ENCODE results near the gene SAMD14. TPM values are rescaled to one million over a fixed set of nuclear protein-coding genes. Genes with fewer than 3 reads are reported as not detected.

The SAMD14 gene
- total and polyA plus RNA-seq, 7 donors = 0.55 to 2.7 (median 1.0) TPM

- Histone ChIP-seq H3K27me3 (ENCODE audit: insufficient read depth in 3 of 3, low read length in 2 of 3) (no peaks in the 10 kb centered on the region), H3K4me3 (no peak overlapping the region), H3K36me3 (ENCODE audit: insufficient read depth in 1 of 2, low read depth in 1 of 2) (peaks cover 0 to 30% of the 10 kb centered on the region in 2 donors), H3K27ac (no peak overlapping the region), H3K4me1 (peaks cover 5% of the 10 kb centered on the region), H3K9me3 (no peaks in the 10 kb centered on the region)
- intact Hi-C loops (cut with DNase I) = no loop called here
- WGBS, 3 donors = 83 to 87% (median 85%) methylated on average over 25 of the region's 25 CpGs
- TF ChIP-seq CTCF (IDR thresholded peaks at IDR 0.05) = no peak
- DNase-seq = peak in 1 of 2 donors; percentile 45
- ATAC-seq = no peak
Observed at GRCh38 chr17:50088952-50089825, 40.8 kb downstream of the SAMD14 start.

- 81 to 85% (median 84%) methylated on average over 19 of the region's 19 CpGs for WGBS, 3 donors
Observed at GRCh38 chr17:50087912-50088405, 42.0 kb downstream of the SAMD14 start.

GRCh38 chr17:50087246-50087911, 42.6 kb downstream of the SAMD14 start:
- peaks cover 0 to 48% of the 10 kb centered on the region in 2 donors for H3K36me3 ChIP-seq (ENCODE audit: insufficient read depth in 1 of 2, low read depth in 1 of 2)
- DNase-seq (peak; percentile 75 to 85), ATAC-seq (peak; percentile 88 to 94 (median 91))
- H3K4me1 ChIP-seq = no peaks in the 10 kb centered on the region
- no peaks in the 10 kb centered on the region for H3K27me3 ChIP-seq (ENCODE audit: insufficient read depth in 3 of 3, low read length in 2 of 3)
- WGBS, 3 donors = 38 to 62% (median 40%) methylated on average over 6 to 10 of the region's 10 CpGs
- peak; percentile 98 for TF ChIP-seq CTCF (IDR thresholded peaks at IDR 0.05)
- no peaks in the 10 kb centered on the region for H3K9me3 ChIP-seq
- intact Hi-C loops (cut with DNase I) = loop anchor here (1.0 to 2.0 kb wide), 2 partner anchors 60 to 61 kb away; no protein-coding TSS in a partner anchor
- H3K4me3 ChIP-seq = no peak overlapping the region
- no peak overlapping the region for H3K27ac ChIP-seq

More at GRCh38 chr17:50087912-50088405, 42.0 kb downstream of the SAMD14 start:
- H3K36me3 ChIP-seq (ENCODE audit: insufficient read depth in 1 of 2, low read depth in 1 of 2) = peaks cover 0 to 42% of the 10 kb centered on the region in 2 donors
- H3K4me3 ChIP-seq = no peak overlapping the region
- no peak for TF ChIP-seq CTCF (IDR thresholded peaks at IDR 0.05)
- no peaks in the 10 kb centered on the region for H3K27me3 ChIP-seq (ENCODE audit: insufficient read depth in 3 of 3, low read length in 2 of 3)
- DNase-seq (peak in 1 of 2 donors; percentile 42), ATAC-seq (peak in 2 of 4 donors; percentile 6 to 14)
- no peaks in the 10 kb centered on the region for H3K9me3 ChIP-seq
- intact Hi-C loops (cut with DNase I) = loop anchor here (1.0 to 2.0 kb wide), 2 partner anchors 61 kb away; no protein-coding TSS in a partner anchor
- H3K4me1 ChIP-seq = no peaks in the 10 kb centered on the region
- H3K27ac ChIP-seq = no peak overlapping the region

GRCh38 chr17:50081757-50082156, 48.2 kb downstream of the SAMD14 start:
- H3K27ac ChIP-seq = no peak overlapping the region
- no peak for TF ChIP-seq CTCF (IDR thresholded peaks at IDR 0.05)
- 82 to 89% (median 87%) methylated on average over 5 of the region's 5 CpGs for WGBS, 3 donors

More at GRCh38 chr17:50081757-50082156, 48.2 kb downstream of the SAMD14 start:
- intact Hi-C loops (cut with DNase I) = no loop called here
- no peak for DNase-seq
- Histone ChIP-seq H3K27me3 (ENCODE audit: insufficient read depth in 3 of 3, low read length in 2 of 3) (no peaks in the 10 kb centered on the region), H3K4me3 (no peak overlapping the region), H3K4me1 (peaks cover 18% of the 10 kb centered on the region), H3K9me3 (no peaks in the 10 kb centered on the region), H3K36me3 (ENCODE audit: insufficient read depth in 1 of 2, low read depth in 1 of 2) (peaks cover 2 to 67% of the 10 kb centered on the region in 2 donors)
- ATAC-seq = no peak

All from psoas muscle (tissue), 8 donors.